Measurements from ENCODE around the gene ADRM1.

Gene ADRM1

GRCh38 chr20:62345681-62346370 is 43.0 kb downstream of the ADRM1 start:
- no peak for DNase-seq

GRCh38 chr20:62346398-62347150 is 43.8 kb downstream of the ADRM1 start:
- no peak for DNase-seq

GRCh38 chr20:62347151-62347404 is 44.3 kb downstream of the ADRM1 start:
- DNase-seq, result no peak

- no peak for DNase-seq
Measured at GRCh38 chr20:62347445-62347844, 44.6 kb downstream of the ADRM1 start.

GRCh38 chr20:62348604-62349003 is 45.8 kb downstream of the ADRM1 start:
- DNase-seq, result no peak

- DNase-seq, result no peak
Measured at GRCh38 chr20:62349556-62350097, 46.8 kb downstream of the ADRM1 start.

GRCh38 chr20:62350098-62350628 is 47.4 kb downstream of the ADRM1 start:
- DNase-seq, result no peak

GRCh38 chr20:62350629-62351422 is 48.0 kb downstream of the ADRM1 start:
- no peak for DNase-seq

GRCh38 chr20:62351469-62352401 is 48.9 kb downstream of the ADRM1 start:
- DNase-seq, result no peak

GRCh38 chr20:62352402-62353288 is 49.8 kb downstream of the ADRM1 start:
- DNase-seq, result no peak

- DNase-seq, result no peak
Measured at GRCh38 chr20:62353289-62354030, 50.7 kb downstream of the ADRM1 start.

GRCh38 chr20:62354031-62354808 is 51.4 kb downstream of the ADRM1 start:
- no peak for DNase-seq

- DNase-seq, result no peak
Measured at GRCh38 chr20:62354811-62355341, 52.1 kb downstream of the ADRM1 start.

- DNase-seq, result no peak
Measured at GRCh38 chr20:62355516-62355877, 52.7 kb downstream of the ADRM1 start.

GRCh38 chr20:62355878-62356588 is 53.2 kb downstream of the ADRM1 start:
- DNase-seq, result no peak

- no peak for DNase-seq
Measured at GRCh38 chr20:62356589-62357186, 53.9 kb downstream of the ADRM1 start.

GRCh38 chr20:62357187-62357667 is 54.4 kb downstream of the ADRM1 start:
- no peak for DNase-seq

- DNase-seq, result no peak
Measured at GRCh38 chr20:62357681-62358080, 54.9 kb downstream of the ADRM1 start.
